WTC11 (cell line): Measurements from ENCODE around the gene CLPTM1L. TPM values are rescaled to one million over a fixed set of nuclear protein-coding genes. Genes with fewer than 3 reads are reported as not detected.

Experiments used
- ATAC-seq: fragments of 200-7000 bp; cut with Tn5 transposase; 2 replicates; pipeline ENCODE4 v1.10.0; 2021; ENCODE audit warnings: mild to moderate bottlenecking, moderate library complexity
- CTCF ChIA-PET: fragments of 300-600 bp; sonication (Branson Sonifier 250); formaldehyde crosslinking; loops from one replicate; lab custom pipeline; 2021; ENCODE audit warnings: antibody characterized with exemption; lab: Charles Lee
- POLR2A ChIA-PET: fragments of 350-600 bp; sonication (Branson Sonifier 250); formaldehyde crosslinking; loops from one replicate; lab custom pipeline; 2021; ENCODE audit warnings: antibody characterized with exemption; lab: Charles Lee
- DNase-seq: peaks from one replicate; pipeline ENCODE4 v3.0.0; 2021; ENCODE audit warnings: low spot score
- H3K27ac Mint-ChIP-seq: 2 replicates; pipeline ENCODE4 v1.8.0; 2021; ENCODE audit warnings: mixed read lengths
- H3K27me3 Mint-ChIP-seq: 2 replicates; pipeline ENCODE4 v1.8.0; 2021; ENCODE audit warnings: low read depth, mild to moderate bottlenecking, moderate library complexity, mixed read lengths
- H3K36me3 Mint-ChIP-seq: 2 replicates; pipeline ENCODE4 v1.8.0; 2021; ENCODE audit warnings: mixed read lengths
- H3K4me1 Mint-ChIP-seq: 2 replicates; pipeline ENCODE4 v1.8.0; 2022; ENCODE audit warnings: mixed read lengths
- H3K4me3 Mint-ChIP-seq: 2 replicates; pipeline ENCODE4 v1.8.0; 2021; ENCODE audit warnings: mild to moderate bottlenecking, moderate library complexity, mixed read lengths
- H3K9me3 Mint-ChIP-seq: 2 replicates; pipeline ENCODE4 v1.8.0; 2021; ENCODE audit warnings: mixed read lengths
- ARID4B ChIP-seq: sonication (generic); formaldehyde crosslinking; IDR thresholded peaks from 2 replicates; pipeline ENCODE4 v1.8.0; 2023; ENCODE audit warnings: missing genetic modification reagents, mild to moderate bottlenecking, borderline replicate concordance
- CBFB ChIP-seq: sonication (generic); formaldehyde crosslinking; IDR thresholded peaks from 2 replicates; pipeline ENCODE4 v1.8.1; 2022; ENCODE audit warnings: mild to moderate bottlenecking, low read depth, missing genetic modification reagents
- CREM ChIP-seq: sonication (generic); formaldehyde crosslinking; IDR thresholded peaks from 2 replicates; pipeline ENCODE4 v1.8.1; 2022; ENCODE audit warnings: mild to moderate bottlenecking, missing genetic modification reagents, moderate library complexity
- CTCF ChIP-seq: fragments of 200-600 bp; IDR thresholded peaks from 2 replicates; pipeline ENCODE4 v1.8.0; 2022; ENCODE audit warnings: antibody characterized with exemption
- E2F1 ChIP-seq: sonication (generic); formaldehyde crosslinking; IDR thresholded peaks from 2 replicates; pipeline ENCODE4 v1.8.0; 2022; ENCODE audit warnings: mild to moderate bottlenecking, missing genetic modification reagents
- FOXJ3 ChIP-seq: sonication (generic); formaldehyde crosslinking; IDR thresholded peaks from 2 replicates; pipeline ENCODE4 v1.9.0; 2021; ENCODE audit warnings: missing genetic modification reagents, mild to moderate bottlenecking, borderline replicate concordance
- GRHL2 ChIP-seq: fragments of 250-450 bp; sonication (Bioruptor Pico); IDR thresholded peaks from 2 replicates; pipeline ENCODE4 v1.8.0; 2022; ENCODE audit warnings: mild to moderate bottlenecking, moderate library complexity; ENCODE audit not compliant: insufficient replicate concordance, severe bottlenecking
- GTF2I ChIP-seq: fragments of 250-450 bp; sonication (Bioruptor Pico); conservative IDR thresholded peaks from 2 replicates; pipeline ENCODE4 v1.4.0; 2021; ENCODE audit warnings: mild to moderate bottlenecking
- HMGA2 ChIP-seq: fragments of 250-450 bp; sonication (Bioruptor Pico); IDR thresholded peaks from 2 replicates; pipeline ENCODE4 v1.4.0; 2021; ENCODE audit warnings: mild to moderate bottlenecking, moderate library complexity
- IRF2 ChIP-seq: sonication (generic); formaldehyde crosslinking; IDR thresholded peaks from 2 replicates; pipeline ENCODE4 v1.8.0; 2022; ENCODE audit warnings: low read depth, missing genetic modification reagents, borderline replicate concordance
- NR2C2 ChIP-seq: sonication (generic); formaldehyde crosslinking; IDR thresholded peaks from 2 replicates; pipeline ENCODE4 v1.8.0; 2022; ENCODE audit warnings: mild to moderate bottlenecking, missing genetic modification reagents
- OVOL2 ChIP-seq: fragments of 250-450 bp; sonication (Bioruptor Pico); IDR thresholded peaks from 2 replicates; pipeline ENCODE4 v1.9.0; 2021; ENCODE audit warnings: mild to moderate bottlenecking, borderline replicate concordance
- PRDM15 ChIP-seq: sonication (generic); formaldehyde crosslinking; IDR thresholded peaks from 2 replicates; pipeline ENCODE4 v1.8.0; 2022; ENCODE audit warnings: missing genetic modification reagents
- PRRX2 ChIP-seq: fragments of 250-450 bp; sonication (Bioruptor Pico); IDR thresholded peaks from 2 replicates; pipeline ENCODE4 v1.8.0; 2021; ENCODE audit warnings: mild to moderate bottlenecking
- SMAD3 ChIP-seq: sonication (generic); formaldehyde crosslinking; IDR thresholded peaks from 2 replicates; pipeline ENCODE4 v1.8.0; 2022; ENCODE audit warnings: missing genetic modification reagents, mild to moderate bottlenecking, borderline replicate concordance
- SP1 ChIP-seq: sonication (generic); formaldehyde crosslinking; conservative IDR thresholded peaks from 2 replicates; pipeline ENCODE4 v1.8.1; 2022; ENCODE audit warnings: missing genetic modification reagents
- TP53 ChIP-seq: sonication (generic); formaldehyde crosslinking; IDR thresholded peaks from 2 replicates; pipeline ENCODE4 v1.8.1; 2023; ENCODE audit warnings: mild to moderate bottlenecking, missing genetic modification reagents
- ZNF281 ChIP-seq: sonication (generic); formaldehyde crosslinking; IDR thresholded peaks from 2 replicates; pipeline ENCODE4 v1.8.0; 2023; ENCODE audit warnings: mild to moderate bottlenecking, missing genetic modification reagents
- ZNF396 ChIP-seq: fragments of 250-450 bp; sonication (Bioruptor Pico); IDR thresholded peaks from 2 replicates; pipeline ENCODE4 v1.8.0; 2021; ENCODE audit warnings: mild to moderate bottlenecking, moderate library complexity, borderline replicate concordance
- ZNF423 ChIP-seq: fragments of 250-450 bp; sonication (Bioruptor Pico); IDR thresholded peaks from 2 replicates; pipeline ENCODE4 v2.1.2; 2022; ENCODE audit warnings: mild to moderate bottlenecking, moderate library complexity
- ZNF671 ChIP-seq: fragments of 250-450 bp; sonication (Bioruptor Pico); IDR thresholded peaks from 2 replicates; pipeline ENCODE4 v1.8.0; 2021; ENCODE audit warnings: mild to moderate bottlenecking
- total RNA-seq: library from RNA; stranded (reverse); gene quantifications from 3 replicates; pipeline ENCODE4 v1.2.3, GENCODE V29; 2021

CLPTM1L gene
- total RNA-seq, 1 experiment from 2014 or later: 92.8 TPM

- CTCF ChIA-PET: interaction anchor here (2.0 kb wide), 1 partner anchor 28 kb away, joined by 6 read pairs; no protein-coding TSS in a partner anchor
- TF ChIP-seq CREM: no peak
- no peak for TF ChIP-seq GRHL2 (CRISPR knock-in tag)
- TF ChIP-seq HMGA2: no peak
- TF ChIP-seq IRF2 (CRISPR knock-in tag): no peak
- TF ChIP-seq OVOL2: no peak
- no peak for TF ChIP-seq ARID4B (CRISPR knock-in tag)
- TF ChIP-seq E2F1: no peak
- TF ChIP-seq ZNF671: no peak
- no peak for TF ChIP-seq PRRX2 (CRISPR knock-in tag)
- Mint-ChIP-seq H3K4me1 (peaks cover 13% of the 10 kb centered on the region), H3K4me3 (no peak overlapping the region), H3K36me3 (no peaks in the 10 kb centered on the region), H3K27me3 (no peaks in the 10 kb centered on the region), H3K27ac (no peak overlapping the region), H3K9me3 (no peaks in the 10 kb centered on the region)
- ATAC-seq (no peak), DNase-seq (no peak)
- POLR2A ChIA-PET: interaction anchor here (0.6 kb wide), 1 partner anchor 15 kb away, joined by 3 read pairs; no protein-coding TSS in a partner anchor
Observed at GRCh38 chr5:1352231-1353219, 7.6 kb upstream of the CLPTM1L start.

- H3K4me3 Mint-ChIP-seq: no peak overlapping the region
- ChIA-PET POLR2A (no interaction called here), CTCF (no interaction called here)
- H3K4me1 Mint-ChIP-seq: peaks cover 13% of the 10 kb centered on the region
- no peaks in the 10 kb centered on the region for H3K9me3 Mint-ChIP-seq
- H3K27me3 Mint-ChIP-seq: no peaks in the 10 kb centered on the region
- no peak overlapping the region for H3K27ac Mint-ChIP-seq
- H3K36me3 Mint-ChIP-seq: no peaks in the 10 kb centered on the region
- ATAC-seq: no peak
- no peak for DNase-seq
- TF ChIP-seq ZNF671 (no peak), CBFB (CRISPR knock-in tag) (no peak), ZNF423 (CRISPR knock-in tag) (no peak), CTCF (no peak), PRRX2 (CRISPR knock-in tag) (no peak), SMAD3 (CRISPR knock-in tag) (no peak), NR2C2 (CRISPR knock-in tag) (no peak), ZNF281 (CRISPR knock-in tag) (no peak), ZNF396 (CRISPR knock-in tag) (no peak), FOXJ3 (CRISPR knock-in tag) (no peak), SP1 (CRISPR knock-in tag) (no peak), TP53 (no peak), GTF2I (CRISPR knock-in tag) (no peak), PRDM15 (CRISPR knock-in tag) (no peak)
Observed at GRCh38 chr5:1351156-1351555, 6.3 kb upstream of the CLPTM1L start.
